Placental epithelial cell (primary cell): ENCODE measurements around the gene SPCS3. TPM values are rescaled to one million over a fixed set of nuclear protein-coding genes. Genes with fewer than 3 reads are reported as not detected.

Experiments used
- total RNA-seq: library from RNA; depleted of rRNA; stranded (reverse); fragments of >200 nt; gene quantifications from 2 replicates; pipeline ENCODE4 v1.2.3, GENCODE V29; 2012

The SPCS3 gene
- total RNA-seq: 66.7 and 127 TPM in 2 replicates

GRCh38 chr4:176319704-176320339 lies at the start of gene SPCS3:
SPCS3 (plus strand) TSS chr4:176319966; CDS start chr4:176320077, 111 bp downstream.

Other genes starting within 250 kb of the SPCS3 start
- not detected in 2 replicates for gene SPATA4, start 124.4 kb upstream of the SPCS3 start, total RNA-seq
- gene ASB5, start 50.7 kb upstream of the SPCS3 start, total RNA-seq: not detected in 2 replicates